GM12873 (cell line): ENCODE data around the gene RETN.

ENCODE experiments used
- TF ChIP-seq, protein P1 (sequence below): IDR thresholded peaks from 2 replicates; pipeline ENCODE4 v1.5.1; 2012; ENCODE audit warnings: low read depth, mild to moderate bottlenecking, moderate library complexity, low read length, control low read depth; ENCODE audit not compliant: insufficient read depth; ENCODE audit errors: missing control alignments

RETN gene

GRCh38 chr19:7703332-7703731 is 34.5 kb downstream of the RETN start:
- TF ChIP-seq, protein P1, sequence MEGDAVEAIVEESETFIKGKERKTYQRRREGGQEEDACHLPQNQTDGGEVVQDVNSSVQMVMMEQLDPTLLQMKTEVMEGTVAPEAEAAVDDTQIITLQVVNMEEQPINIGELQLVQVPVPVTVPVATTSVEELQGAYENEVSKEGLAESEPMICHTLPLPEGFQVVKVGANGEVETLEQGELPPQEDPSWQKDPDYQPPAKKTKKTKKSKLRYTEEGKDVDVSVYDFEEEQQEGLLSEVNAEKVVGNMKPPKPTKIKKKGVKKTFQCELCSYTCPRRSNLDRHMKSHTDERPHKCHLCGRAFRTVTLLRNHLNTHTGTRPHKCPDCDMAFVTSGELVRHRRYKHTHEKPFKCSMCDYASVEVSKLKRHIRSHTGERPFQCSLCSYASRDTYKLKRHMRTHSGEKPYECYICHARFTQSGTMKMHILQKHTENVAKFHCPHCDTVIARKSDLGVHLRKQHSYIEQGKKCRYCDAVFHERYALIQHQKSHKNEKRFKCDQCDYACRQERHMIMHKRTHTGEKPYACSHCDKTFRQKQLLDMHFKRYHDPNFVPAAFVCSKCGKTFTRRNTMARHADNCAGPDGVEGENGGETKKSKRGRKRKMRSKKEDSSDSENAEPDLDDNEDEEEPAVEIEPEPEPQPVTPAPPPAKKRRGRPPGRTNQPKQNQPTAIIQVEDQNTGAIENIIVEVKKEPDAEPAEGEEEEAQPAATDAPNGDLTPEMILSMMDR, result no peak

DNA sequence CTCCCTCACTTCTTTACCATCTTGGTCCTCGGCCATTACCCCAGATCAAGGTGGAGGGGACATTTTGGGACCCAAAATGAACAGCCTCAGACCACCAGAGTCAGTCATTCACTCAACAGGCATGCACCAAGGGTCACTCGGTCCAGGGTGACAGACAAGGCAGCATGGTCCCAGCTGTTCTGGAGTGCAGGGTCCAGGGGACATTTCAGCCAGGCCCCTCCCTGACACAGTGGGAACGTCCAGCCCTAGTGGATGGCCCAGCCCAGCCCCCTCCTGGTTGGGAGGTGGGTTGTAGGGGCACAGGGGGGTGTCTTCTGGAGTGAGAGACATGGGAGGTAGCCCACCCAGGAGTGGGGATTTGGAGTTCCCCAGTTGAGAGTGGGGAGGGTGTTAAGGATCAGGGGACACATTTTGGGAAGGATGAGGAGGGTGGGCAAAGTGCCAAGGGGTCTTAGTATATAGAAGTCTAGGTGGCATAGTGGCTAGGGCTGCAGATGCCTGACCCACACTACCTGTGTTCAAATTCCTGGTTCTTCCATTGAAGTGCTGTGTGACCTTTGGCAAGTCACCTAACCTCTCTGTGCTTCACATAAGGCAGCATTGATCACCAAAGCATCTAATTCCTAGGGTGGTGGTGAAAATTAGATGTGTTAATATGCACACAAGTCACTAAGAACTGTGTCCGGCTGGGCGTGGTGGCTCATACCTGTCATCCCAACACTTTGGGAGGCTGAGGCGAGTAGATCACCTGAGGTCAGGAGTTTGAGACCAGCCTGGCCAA is 35.6 kb downstream of the RETN start:
- TF ChIP-seq, protein P1, result no peak

DNA sequence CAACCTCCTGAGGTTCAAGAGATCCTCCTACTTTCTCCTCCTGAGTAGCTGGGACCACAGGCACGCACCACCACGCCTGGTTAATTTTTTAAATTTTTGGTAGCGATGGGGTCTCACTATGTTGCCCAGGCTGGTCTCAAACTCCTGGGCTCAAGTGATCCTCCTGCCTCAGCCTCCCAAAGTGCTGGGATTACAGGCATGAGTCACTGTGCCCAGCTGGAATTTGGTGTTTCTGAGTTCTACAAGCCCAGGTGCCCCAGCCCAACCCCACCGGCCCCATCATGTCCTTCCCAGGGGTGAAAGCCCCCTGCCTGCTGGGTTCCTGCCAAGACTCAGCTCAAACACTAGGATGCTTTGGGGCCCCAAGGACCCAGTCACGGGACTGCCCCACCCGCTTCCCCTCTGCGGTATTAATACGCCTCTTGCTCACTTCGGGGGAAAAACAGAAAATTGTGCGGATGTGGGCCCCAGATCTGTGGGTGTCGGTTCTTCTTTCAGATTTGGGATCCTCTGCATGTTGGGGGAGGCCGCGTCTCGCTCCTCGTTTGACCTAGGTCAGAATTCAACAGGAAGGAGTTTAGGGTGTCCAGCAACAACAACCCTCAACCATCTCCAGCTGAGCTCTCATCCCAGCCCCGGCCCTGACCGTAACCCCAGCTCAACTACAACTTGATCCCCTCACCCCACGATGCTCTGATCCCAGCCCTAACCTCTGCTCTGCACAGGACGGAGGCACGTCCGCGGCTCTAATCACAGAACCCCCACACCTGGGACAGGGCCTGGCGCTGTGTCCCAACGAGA is 36.7 kb downstream of the RETN start:
- TF ChIP-seq, protein P1, result no peak

DNA sequence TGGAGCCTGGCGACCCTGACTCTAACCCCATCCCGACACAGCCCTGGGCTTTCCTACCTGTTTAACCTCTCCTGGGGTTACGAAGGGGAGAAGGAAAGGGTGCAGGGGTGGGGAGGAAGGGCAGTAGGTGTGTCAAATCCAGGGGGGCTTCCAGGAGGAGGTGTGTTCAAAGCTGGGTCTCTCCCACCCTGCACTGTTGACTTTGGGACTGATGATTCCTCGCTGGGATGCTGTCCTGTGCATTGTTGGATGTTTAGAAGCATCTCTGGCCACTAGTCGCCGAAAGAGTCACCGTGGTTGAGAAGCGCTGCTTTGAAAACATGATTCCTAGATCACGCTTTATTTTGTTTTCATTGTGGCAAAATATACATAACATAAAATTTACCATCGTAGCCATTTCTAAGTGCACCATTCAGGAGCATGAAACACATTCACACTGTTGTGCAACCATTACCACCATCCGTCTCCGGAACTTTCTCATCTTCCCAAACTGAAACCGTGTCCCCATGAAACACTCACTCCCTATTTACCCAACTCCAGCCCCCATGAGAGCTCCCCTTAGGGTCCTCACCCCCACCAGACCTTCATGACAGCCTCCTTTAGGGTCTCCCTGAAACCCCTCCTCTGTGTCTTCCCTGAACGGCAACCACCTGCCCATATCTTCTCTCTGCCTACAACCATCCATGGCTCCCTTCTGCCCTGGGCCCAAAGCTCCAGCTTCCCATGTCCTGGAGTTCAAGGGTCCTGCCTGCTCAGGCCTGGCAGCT is 37.5 kb downstream of the RETN start:
- TF ChIP-seq, protein P1, result no peak

DNA sequence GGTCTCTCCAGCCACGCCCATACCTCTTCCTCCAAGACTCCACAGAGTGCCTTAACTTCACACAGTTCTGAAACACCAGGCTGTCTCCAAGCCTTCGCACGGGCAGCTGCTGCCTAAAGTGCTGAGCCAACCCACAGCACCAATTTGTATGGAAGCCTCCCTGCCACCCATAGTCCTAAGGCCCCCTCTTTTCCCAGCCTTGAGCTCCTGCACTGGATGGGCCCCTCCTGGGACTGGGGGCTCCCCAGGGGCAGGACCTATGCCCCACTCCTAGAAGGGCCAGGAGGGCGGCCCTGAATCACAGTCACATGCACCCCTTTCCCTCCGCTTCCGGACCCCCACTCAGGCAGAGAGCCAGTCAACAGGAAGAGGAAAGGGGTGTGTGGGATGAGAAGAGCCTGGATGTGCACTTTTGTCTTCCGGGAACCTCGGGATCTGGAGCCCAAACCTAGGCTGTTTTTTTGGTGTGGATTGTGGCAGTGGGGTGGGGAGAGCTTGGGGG is 38.2 kb downstream of the RETN start:
- TF ChIP-seq, protein P1, result no peak

DNA sequence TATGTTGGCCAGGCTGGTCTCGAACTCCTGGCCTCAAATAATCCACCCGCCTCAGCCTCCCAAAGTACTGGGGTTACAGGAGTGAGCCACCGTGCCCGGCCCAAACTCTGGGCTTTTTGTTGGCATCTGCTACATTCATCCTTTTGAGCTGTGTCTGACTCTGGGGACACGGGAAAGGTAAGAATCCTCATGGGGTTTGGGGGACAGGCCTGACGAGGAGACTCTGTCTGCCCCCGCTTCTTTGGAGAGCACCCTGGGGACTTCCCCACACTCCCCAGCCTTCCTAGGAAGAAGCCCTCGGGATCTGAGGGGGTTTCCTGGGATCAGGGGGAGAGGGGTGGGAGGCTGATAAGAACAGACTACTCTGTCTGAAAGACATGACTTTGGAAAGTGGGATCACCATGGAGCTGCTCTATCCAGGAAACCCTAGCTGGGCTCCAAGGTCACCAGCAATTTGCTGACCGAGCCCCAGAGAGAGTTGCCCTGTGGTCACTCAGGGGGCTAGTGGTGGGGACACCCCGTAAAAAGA is 41.1 kb downstream of the RETN start:
- TF ChIP-seq, protein P1, result no peak
